PC-3 (cell line): ENCODE measurements around the gene TPST2. TPM values are rescaled to one million over a fixed set of nuclear protein-coding genes. Genes with fewer than 3 reads are reported as not detected.

Experiments used
- ATAC-seq: fragments of 200-7000 bp; cut with Tn5 transposase; 2 replicates; pipeline ENCODE4 v1.9.1; 2020; ENCODE audit warnings: mild to moderate bottlenecking, moderate library complexity
- BruUV-seq: library from RNA; stranded (reverse); fragments of 400-500 nt; replicated peaks from 2 replicates; lab custom pipeline; 2021; lab: Mats Ljungman, UMichigan
- CTCF ChIA-PET: fragments of 300-600 bp; sonication (Branson Sonifier 250); formaldehyde crosslinking; loops from one replicate; lab custom pipeline; 2022; ENCODE audit warnings: antibody characterized with exemption; lab: Charles Lee
- POLR2A ChIA-PET: fragments of 300-600 bp; sonication (Branson Sonifier 250); formaldehyde crosslinking; loops from one replicate; lab custom pipeline; 2022; ENCODE audit warnings: antibody characterized with exemption; ENCODE audit not compliant: unreplicated experiment; lab: Charles Lee
- DNase-seq: peaks from one replicate; pipeline ENCODE4 v3.0.0-alpha.2; 2015
- H2AFZ ChIP-seq: fragments of 300-600 bp; sonication (generic); 2 replicates; pipeline ENCODE4 v1.6.0; 2016; ENCODE audit warnings: antibody characterized with exemption, low read length
- H3F3A ChIP-seq: fragments of 300-600 bp; sonication (generic); one replicate; pipeline ENCODE4 v1.6.0; 2017; ENCODE audit warnings: antibody characterized with exemption, low read length, control low read depth, mild to moderate bottlenecking; ENCODE audit not compliant: unreplicated experiment
- H3K27ac ChIP-seq: fragments of 300-600 bp; sonication (generic); 2 replicates; pipeline ENCODE4 v1.5.1; 2016; ENCODE audit warnings: mild to moderate bottlenecking, low read length
- H3K27me3 ChIP-seq: fragments of 300-600 bp; sonication (generic); 2 replicates; pipeline ENCODE4 v1.6.1; 2016; ENCODE audit warnings: low read length, mixed read lengths
- H3K36me3 ChIP-seq: fragments of 300-600 bp; sonication (generic); 2 replicates; pipeline ENCODE4 v1.6.1; 2016; ENCODE audit warnings: low read depth, mixed run types, low read length, mixed read lengths
- H3K4me1 ChIP-seq: fragments of 300-600 bp; sonication (generic); 2 replicates; pipeline ENCODE4 v1.5.1; 2016; ENCODE audit warnings: low read length; ENCODE audit not compliant: insufficient read depth
- H3K4me2 ChIP-seq: fragments of 300-600 bp; sonication (generic); 2 replicates; pipeline ENCODE4 v1.6.0; 2016; ENCODE audit warnings: low read length
- H3K4me3 ChIP-seq: fragments of 300-600 bp; sonication (generic); 2 replicates; pipeline ENCODE4 v1.5.1; 2016; ENCODE audit warnings: mild to moderate bottlenecking, low read length, mixed read lengths
- H3K79me2 ChIP-seq: fragments of 300-600 bp; sonication (generic); 2 replicates; pipeline ENCODE4 v1.6.1; 2017; ENCODE audit warnings: low read length, mixed read lengths
- H3K9ac ChIP-seq: fragments of 300-600 bp; sonication (generic); 2 replicates; pipeline ENCODE4 v1.6.0; 2016; ENCODE audit warnings: mild to moderate bottlenecking, low read length
- H3K9me2 ChIP-seq: fragments of 300-600 bp; sonication (generic); replicated peaks from 2 replicates; pipeline ENCODE4 v1.6.1; 2016; ENCODE audit warnings: mixed run types, low read length, mixed read lengths
- H3K9me3 ChIP-seq: fragments of 300-600 bp; sonication (generic); 2 replicates; pipeline ENCODE4 v1.6.1; 2016; ENCODE audit warnings: low read length, mixed read lengths
- H4K20me1 ChIP-seq: fragments of 300-600 bp; sonication (generic); 2 replicates; pipeline ENCODE4 v1.6.1; 2016; ENCODE audit warnings: low read length, mixed read lengths
- EZH2 ChIP-seq: fragments of 300-600 bp; sonication (generic); IDR thresholded peaks from one replicate; pipeline ENCODE4 v1.6.1; 2017; ENCODE audit warnings: antibody characterized with exemption, mild to moderate bottlenecking, low read length; ENCODE audit not compliant: unreplicated experiment
- EZH2phosphoT487 ChIP-seq: fragments of 300-600 bp; sonication (generic); IDR thresholded peaks from 2 replicates; pipeline ENCODE4 v1.6.1; 2018; ENCODE audit warnings: mild to moderate bottlenecking, antibody characterized with exemption, low read length, borderline replicate concordance
- intact Hi-C: fragments of 100-400 bp; cut with micrococcal nuclease; formaldehyde crosslinking; loops from 2 replicates; pipeline ENCODE4 v1.9.0; 2023
- total RNA-seq: library from RNA; depleted of rRNA; stranded (reverse); fragments of >200 nt; gene quantifications from 2 replicates; pipeline ENCODE4 v1.2.3, GENCODE V29; 2014
- TF ChIP-seq, protein P1 (sequence below): fragments of 300-600 bp; sonication (generic); conservative IDR thresholded peaks from 2 replicates; pipeline ENCODE4 v1.5.1; 2017; ENCODE audit warnings: antibody characterized with exemption, low read depth, mild to moderate bottlenecking, low read length

TPST2 gene
- total RNA-seq, 1 experiment from 2014 or later = 8.1 TPM

GRCh38 chr22:26631282-26631681, 41.4 kb upstream of the TPST2 start:
- no peaks in the 10 kb centered on the region for H3K9me2 ChIP-seq
- no TSS peak for BruUV-seq
- no peak overlapping the region for H3K9ac ChIP-seq
- no peak overlapping the region for H3K27ac ChIP-seq
- H3K4me3 ChIP-seq = no peak overlapping the region
- no peaks in the 10 kb centered on the region for H3F3A ChIP-seq
- no peaks in the 10 kb centered on the region for H3K79me2 ChIP-seq
- ATAC-seq (no peak), DNase-seq (no peak)
- H3K27me3 ChIP-seq = no peaks in the 10 kb centered on the region
- H2AFZ ChIP-seq = no peak overlapping the region
- CTCF ChIA-PET = no interaction called here
- no peak overlapping the region for H3K4me2 ChIP-seq
- H3K9me3 ChIP-seq = no peaks in the 10 kb centered on the region
- POLR2A ChIA-PET = no interaction called here
- no peaks in the 10 kb centered on the region for H4K20me1 ChIP-seq
- TF ChIP-seq EZH2phosphoT487 (no peak), EZH2 (no peak)
- TF ChIP-seq, protein P1, sequence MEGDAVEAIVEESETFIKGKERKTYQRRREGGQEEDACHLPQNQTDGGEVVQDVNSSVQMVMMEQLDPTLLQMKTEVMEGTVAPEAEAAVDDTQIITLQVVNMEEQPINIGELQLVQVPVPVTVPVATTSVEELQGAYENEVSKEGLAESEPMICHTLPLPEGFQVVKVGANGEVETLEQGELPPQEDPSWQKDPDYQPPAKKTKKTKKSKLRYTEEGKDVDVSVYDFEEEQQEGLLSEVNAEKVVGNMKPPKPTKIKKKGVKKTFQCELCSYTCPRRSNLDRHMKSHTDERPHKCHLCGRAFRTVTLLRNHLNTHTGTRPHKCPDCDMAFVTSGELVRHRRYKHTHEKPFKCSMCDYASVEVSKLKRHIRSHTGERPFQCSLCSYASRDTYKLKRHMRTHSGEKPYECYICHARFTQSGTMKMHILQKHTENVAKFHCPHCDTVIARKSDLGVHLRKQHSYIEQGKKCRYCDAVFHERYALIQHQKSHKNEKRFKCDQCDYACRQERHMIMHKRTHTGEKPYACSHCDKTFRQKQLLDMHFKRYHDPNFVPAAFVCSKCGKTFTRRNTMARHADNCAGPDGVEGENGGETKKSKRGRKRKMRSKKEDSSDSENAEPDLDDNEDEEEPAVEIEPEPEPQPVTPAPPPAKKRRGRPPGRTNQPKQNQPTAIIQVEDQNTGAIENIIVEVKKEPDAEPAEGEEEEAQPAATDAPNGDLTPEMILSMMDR = no peak
- H3K4me1 ChIP-seq = no peaks in the 10 kb centered on the region
- H3K36me3 ChIP-seq = no peaks in the 10 kb centered on the region
- intact Hi-C loops = no loop called here

DNA sequence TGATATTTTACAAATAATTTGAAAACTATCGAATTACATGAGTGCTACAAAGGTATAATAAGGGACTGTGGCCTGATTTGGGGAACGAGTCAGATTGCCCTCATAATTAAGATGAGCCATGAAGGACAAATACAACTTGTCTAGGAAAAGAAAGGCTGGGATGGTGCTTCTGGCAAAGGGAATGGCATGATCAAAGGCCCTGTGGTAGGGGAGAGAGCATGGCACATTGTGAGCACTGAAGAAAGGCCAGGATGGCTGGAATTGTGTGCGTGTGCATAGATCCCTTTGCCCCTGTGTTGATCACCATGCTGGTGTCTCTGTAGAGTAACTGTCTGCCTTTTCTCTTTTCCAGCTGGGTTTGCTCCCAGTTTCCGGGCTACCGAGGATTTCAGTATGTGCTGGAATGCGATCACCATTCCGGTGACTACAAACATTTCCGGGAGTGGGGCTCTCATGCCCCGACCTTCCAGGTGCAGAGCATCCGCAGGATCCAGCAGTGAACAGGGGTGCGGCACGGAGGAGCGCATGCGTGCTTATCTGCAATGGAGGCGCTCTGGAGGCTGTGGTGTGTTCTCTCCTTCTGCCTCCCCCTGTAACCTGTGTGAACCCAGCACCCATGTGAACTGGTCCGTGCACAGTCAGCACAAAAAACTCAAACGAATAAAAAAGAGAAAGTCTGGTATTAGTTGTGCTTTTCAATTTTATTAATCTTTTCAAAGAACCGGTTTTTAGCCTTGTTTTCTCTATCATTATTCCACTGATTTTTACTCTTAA, 40.2 kb upstream of the TPST2 start:
- no peak for DNase-seq
- no peaks in the 10 kb centered on the region for H3K36me3 ChIP-seq
- H3K9ac ChIP-seq = no peak overlapping the region
- intact Hi-C loops = no loop called here
- H3K27ac ChIP-seq = no peak overlapping the region
- H3K4me3 ChIP-seq = no peak overlapping the region
- H3K9me3 ChIP-seq = no peaks in the 10 kb centered on the region
- H3K4me1 ChIP-seq = no peaks in the 10 kb centered on the region
- no TSS peak for BruUV-seq
- TF ChIP-seq EZH2phosphoT487 (no peak), EZH2 (no peak)
- TF ChIP-seq, protein P1 = no peak
- ChIA-PET POLR2A (no interaction called here), CTCF (no interaction called here)
- H4K20me1 ChIP-seq = no peaks in the 10 kb centered on the region
- no peak overlapping the region for H2AFZ ChIP-seq
- H3K4me2 ChIP-seq = no peak overlapping the region
- no peaks in the 10 kb centered on the region for H3K9me2 ChIP-seq
- H3K79me2 ChIP-seq = no peaks in the 10 kb centered on the region
- H3K27me3 ChIP-seq = no peaks in the 10 kb centered on the region
- ATAC-seq = no peak
- no peaks in the 10 kb centered on the region for H3F3A ChIP-seq

- no TSS peak for BruUV-seq
- Histone ChIP-seq H3K9me3 (no peaks in the 10 kb centered on the region), H2AFZ (no peak overlapping the region), H3K9ac (no peak overlapping the region), H3K36me3 (no peaks in the 10 kb centered on the region), H3K4me2 (no peak overlapping the region), H3K27me3 (no peaks in the 10 kb centered on the region), H4K20me1 (no peaks in the 10 kb centered on the region), H3K4me3 (no peak overlapping the region), H3F3A (no peaks in the 10 kb centered on the region), H3K4me1 (no peaks in the 10 kb centered on the region), H3K79me2 (no peaks in the 10 kb centered on the region), H3K27ac (no peak overlapping the region), H3K9me2 (no peaks in the 10 kb centered on the region)
- ChIA-PET POLR2A (no interaction called here), CTCF (no interaction called here)
- TF ChIP-seq EZH2phosphoT487 (no peak), EZH2 (no peak)
- TF ChIP-seq, protein P1 = no peak
- ATAC-seq (no peak), DNase-seq (no peak)
- intact Hi-C loops = no loop called here
These were observed 34.9 kb upstream of the TPST2 start for GRCh38 chr22:26624803-26625202.
